GM21619 (cell line): ENCODE results near the gene EXT2.

Experiments used
- ATAC-seq: cut with Tn5 transposase; IDR thresholded peaks from one replicate; pipeline ENCODE4 v1.9.1; 2021; ENCODE audit not compliant: unreplicated experiment

The EXT2 gene

GRCh38 chr11:44095506-44096359 is at the start of gene EXT2:
TSS of gene EXT2 (plus strand) at chr11:44095678. CDS start at chr11:44107713, 12,035 bp downstream.
- peak; percentile 82 for ATAC-seq

GRCh38 chr11:44046182-44046581 is 49.3 kb upstream of the EXT2 start:
- ATAC-seq = no peak

- ATAC-seq = no peak
These were observed 48.2 kb upstream of the EXT2 start for GRCh38 chr11:44047298-44047697.

GRCh38 chr11:44047931-44048431 is 47.5 kb upstream of the EXT2 start, which contains the start of gene ACCSL:
TSS of gene ACCSL (plus strand) at chr11:44047981. CDS start at chr11:44048037, 56 bp downstream.
- ATAC-seq = no peak

DNA sequence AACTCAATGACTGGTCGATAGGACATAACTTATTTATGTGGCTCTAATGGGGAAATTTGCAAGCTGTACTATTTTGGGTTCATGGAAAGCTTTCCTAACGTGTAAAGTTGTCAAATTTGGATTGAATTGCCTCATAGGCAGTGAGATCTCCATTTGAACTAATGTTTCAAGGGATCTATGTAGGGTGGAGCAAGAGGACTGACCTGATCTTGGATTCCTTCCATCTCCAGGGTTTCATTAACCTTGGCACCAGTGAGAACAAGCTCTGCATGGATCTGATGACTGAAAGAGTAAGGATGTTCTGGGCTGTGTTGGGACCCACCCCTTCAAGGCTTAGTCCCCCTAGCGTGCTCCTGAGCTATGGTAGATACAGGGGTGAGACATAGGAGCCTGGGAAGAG is 45.6 kb upstream of the EXT2 start:
- no peak for ATAC-seq

DNA sequence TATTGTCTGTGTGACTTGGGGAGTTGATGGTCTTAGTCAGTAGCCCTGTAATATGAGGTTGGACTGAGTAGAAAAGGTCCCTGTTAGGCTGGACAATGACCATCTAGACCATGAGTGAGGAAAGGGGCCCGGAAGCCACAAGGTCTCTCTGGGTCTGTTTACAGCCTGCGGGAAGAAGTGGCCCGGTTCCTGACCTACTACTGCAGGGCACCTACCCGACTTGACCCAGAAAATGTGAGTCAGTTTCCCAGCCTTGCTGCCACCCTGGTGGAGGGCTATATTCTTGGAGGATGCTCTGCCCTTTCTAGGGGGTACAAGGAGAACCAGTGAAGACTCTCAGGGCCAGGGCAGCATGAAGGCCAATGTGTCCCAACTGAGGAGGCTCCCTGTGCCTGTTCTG is 44.3 kb upstream of the EXT2 start:
- no peak for ATAC-seq

DNA sequence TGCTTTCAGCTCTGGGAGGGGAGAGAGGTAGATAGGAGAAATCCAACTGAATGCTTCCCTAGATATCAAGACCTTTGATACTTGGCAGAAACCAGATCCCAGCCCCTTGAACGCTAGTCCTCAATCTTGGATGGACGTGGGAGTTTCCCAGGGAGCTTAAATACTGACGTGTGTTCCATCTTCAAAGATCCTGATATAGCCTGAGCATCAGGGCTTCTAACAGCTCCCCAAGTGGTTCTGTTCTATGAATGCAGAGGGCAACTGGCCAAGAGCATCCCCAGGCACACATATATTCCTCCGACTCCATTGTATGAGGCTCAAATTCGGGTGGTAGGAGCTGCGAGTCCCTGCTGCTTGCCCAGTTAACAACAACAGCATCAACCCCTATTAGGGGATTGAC is 38.1 kb upstream of the EXT2 start:
- ATAC-seq = no peak

DNA sequence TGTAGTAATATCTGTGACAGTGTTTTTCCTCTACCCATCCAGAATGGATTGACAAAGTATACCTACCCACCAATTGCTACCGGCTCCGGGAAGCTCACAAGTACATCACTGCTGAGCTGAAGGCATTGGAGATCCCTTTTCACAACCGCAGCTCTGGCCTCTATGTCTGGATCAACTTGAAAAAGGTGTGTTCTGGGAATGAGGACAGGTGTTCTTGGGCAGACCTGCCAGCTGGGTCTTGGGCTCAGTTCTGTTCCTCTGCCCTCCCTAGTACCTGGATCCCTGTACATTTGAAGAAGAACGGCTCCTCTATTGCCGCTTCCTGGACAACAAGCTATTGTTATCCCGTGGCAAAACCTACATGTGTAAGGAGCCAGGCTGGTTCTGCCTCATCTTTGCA is 37.2 kb upstream of the EXT2 start:
- ATAC-seq = no peak

DNA sequence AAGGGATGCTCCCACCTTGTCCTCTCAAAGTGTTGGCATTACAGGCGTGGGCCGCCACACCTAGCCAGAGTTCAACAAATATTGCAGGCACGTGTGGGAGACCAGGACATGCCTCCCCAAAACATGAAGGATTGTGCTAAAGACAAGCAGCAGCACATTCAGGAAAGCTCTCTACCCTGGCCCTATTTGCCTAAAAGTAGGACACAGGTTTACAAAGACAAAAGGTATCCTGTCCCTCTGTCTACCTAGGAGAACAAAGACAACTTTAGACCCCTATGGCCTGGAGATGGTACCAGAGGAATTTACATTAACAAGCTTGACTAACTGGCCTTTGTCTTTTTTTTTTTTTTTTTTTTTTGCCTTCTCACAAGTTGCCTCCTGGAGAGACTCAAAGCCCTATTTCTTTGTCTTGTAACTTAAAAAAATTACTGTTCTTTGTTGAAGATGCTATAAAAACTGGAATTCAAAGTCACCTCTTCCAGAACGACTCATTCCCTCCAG is 30.3 kb upstream of the EXT2 start:
- ATAC-seq = no peak

DNA sequence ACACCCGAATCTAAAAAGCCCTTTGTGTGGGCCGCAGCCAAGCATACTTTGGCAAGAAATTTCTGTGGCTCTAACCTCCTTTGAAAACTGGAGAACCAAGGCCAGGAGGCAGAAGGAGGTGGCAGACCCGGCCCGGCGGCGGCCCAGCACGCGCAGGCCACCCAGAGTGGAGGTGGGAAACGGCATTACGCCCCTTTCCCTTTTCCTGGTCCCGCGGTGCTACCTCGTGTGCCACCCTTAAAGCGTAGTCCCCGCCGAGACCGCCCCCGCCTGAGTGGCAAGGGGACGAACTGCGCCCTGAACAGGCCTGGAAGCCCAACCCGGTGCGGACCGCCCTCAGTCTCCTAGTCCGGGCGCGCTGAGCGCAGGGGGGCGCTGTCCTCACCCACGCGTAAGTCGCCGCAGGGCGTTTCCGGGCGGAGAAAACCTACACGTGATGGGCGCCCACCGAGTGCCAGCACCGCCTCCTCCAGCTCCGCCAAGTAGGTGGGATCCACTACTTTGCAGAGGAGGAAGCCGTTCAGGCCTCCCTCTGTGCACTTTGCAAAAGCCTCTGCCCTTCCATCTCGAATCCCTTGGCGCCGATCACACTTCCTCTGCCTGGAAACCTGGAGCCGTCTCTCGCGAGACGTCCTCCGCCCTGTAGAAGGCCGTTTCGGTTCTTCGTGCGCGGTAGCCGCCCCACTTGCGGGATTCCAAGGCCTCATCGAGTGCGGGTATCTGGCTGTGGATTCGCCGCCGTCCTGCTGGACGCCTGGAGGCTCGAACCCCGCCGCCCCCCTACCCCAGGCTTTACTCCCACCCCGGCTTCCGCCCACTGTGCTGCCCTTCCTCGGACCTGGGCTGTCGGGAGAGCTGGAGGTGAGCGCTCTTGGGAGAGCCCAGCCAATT is 29.4 kb upstream of the EXT2 start, which contains the start of gene ACCS:
TSS of gene ACCS (plus strand) at position 430 of the 891 bp plus-strand sequence. CDS start 1,358 bp downstream, outside the sequence.
- peak; percentile 94 for ATAC-seq

DNA sequence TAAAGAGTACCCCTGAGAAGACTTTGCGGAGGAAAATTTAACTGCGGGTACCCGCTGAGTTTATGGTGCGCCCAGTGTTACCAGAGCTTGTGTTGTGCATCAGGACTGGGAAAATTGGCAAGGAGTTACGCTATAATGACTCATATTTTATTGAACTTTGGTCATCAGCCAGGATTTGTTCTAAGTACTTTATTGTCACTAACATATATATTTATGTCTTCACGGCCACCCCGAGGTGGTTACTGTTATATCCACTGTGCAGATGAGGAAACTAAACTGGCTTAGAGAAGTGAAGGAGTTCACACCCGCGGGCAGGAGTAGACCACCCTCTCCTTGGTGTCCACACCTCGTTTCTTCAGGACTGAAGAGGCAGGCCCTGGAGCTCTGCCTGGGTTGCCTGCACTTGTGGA is 28.7 kb upstream of the EXT2 start:
- ATAC-seq = no peak

DNA sequence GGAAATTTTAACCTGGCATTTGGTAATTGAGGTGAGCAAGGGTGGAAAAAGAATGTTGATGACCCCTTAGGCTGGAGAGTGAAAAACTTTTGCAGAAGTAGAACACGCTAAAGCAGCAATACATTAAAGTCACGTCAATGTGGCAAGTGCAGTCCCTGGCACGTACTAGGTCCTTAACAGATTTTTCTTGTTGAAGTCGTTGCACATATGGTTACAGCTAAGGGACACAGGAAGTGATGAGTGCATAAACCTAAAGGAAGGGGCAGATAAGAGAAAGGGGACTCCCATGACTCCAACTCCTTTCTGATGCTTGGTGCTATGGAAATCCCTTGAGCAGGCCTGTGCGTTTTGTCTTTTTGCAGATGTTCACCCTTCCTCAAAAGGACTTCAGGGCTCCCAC is 28.2 kb upstream of the EXT2 start:
- no peak for ATAC-seq

DNA sequence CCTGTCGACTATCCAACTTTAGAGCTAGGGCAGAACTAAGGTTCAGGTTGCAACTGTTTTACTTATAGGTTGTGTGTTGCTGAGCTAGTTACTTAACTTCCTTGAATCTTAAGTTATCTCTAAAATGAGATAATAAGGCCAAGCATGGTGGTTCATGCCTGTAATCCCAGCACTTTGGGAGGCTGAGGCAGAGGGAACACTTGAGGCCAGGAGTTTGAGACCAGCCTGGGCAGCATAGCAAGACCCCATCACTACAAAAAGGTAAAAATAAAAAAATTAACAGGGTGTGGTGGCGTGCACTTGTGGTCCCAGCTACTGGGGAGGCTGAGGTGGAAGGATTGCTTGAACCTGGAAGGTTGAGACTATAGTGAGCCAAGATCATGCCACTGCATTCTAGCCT is 27.3 kb upstream of the EXT2 start:
- ATAC-seq = no peak

DNA sequence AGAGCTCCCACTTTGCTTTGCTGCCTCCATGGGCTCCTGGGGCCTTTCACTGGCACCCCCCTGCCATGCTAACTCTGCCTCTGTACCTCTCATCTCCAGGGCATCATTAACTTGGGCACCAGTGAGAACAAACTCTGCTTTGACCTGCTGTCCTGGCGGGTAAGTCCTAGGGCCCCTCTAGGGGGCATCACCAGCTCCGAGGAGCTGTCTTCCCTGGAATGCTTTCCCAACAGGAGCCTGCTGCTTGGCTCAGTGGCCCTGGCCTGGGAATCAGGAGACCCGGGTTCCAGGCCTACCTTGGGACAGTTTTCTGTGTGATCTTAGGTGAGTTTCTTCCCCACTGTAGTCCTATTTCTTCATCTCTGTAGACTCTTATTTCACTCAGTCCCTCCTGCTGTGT is 24.3 kb upstream of the EXT2 start:
- ATAC-seq = no peak

DNA sequence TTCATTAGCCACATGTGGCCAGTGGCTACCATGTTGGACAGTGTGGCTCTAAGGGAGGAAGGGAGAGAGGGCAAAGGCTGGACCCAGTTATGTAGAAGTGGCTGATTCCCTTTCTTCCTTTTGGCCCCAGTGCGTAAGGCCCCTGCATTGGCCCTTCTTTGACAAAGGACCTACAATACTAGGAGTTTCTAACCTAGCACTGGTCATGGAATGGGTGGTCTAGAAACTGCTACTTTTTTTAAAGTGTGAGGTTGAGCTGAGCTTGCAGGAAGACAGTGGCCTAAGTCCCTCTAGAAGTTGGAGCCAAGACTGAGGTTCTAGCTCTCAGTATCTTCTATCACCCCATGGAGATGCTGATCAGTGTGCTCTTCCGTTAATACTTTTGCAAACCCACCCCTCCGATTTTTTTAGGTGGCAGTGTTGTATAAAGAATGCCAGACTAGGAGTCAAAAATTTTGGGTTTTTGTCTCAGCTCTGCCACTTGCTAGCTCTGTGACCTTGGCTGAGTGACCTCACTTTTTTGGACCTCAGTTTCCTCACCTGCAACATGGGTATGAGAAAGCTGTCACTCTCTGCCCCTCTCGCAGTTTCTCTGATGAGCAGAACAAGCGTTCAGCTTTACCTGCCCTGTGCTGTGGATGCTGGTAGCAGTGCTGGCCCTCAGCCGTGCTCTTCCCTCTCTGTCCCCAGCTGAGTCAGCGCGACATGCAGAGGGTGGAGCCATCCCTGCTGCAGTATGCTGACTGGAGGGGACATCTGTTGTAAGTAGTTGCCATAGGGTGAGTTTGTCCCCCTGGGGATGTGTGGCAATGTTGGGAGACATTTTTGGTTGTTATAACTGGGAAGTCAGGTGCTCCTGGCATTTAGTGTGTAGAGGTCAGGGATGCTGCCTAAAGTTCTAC is 22.5 kb upstream of the EXT2 start:
- no peak for ATAC-seq

GRCh38 chr11:44078794-44079193 is 16.7 kb upstream of the EXT2 start:
- ATAC-seq = no peak

GRCh38 chr11:44079376-44079775 is 16.1 kb upstream of the EXT2 start:
- ATAC-seq = no peak

DNA sequence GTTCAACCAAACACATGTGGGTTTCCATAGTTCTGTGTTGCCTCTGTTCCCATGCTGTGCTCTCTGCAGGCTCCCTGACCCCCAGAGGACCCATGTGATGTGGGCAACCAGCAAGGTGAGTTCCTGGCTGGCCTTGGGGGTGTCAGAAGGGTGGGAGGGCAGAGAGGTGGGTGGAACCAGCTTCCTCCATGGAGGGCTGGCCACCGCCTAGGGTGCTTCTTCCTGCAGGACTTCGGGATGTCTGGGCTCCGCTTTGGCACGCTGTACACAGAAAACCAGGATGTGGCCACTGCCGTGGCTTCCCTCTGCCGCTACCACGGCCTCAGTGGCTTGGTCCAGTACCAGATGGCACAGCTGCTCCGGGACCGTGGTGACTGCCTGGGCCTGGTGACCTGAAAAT is 14.5 kb upstream of the EXT2 start:
- no peak for ATAC-seq

- ATAC-seq = no peak
These were observed 12.8 kb upstream of the EXT2 start for GRCh38 chr11:44082645-44083044.

GRCh38 chr11:44083433-44083832 is 12.0 kb upstream of the EXT2 start:
- no peak for ATAC-seq
